Keratinocyte (primary cell): ENCODE data around the gene GPRC5B. TPM values are rescaled to one million over a fixed set of nuclear protein-coding genes. Genes with fewer than 3 reads are reported as not detected.

ENCODE experiments used
- DNase-seq: peaks from one replicate; pipeline ENCODE4 v3.0.0-alpha.2; 2011; ENCODE audit warnings: low read depth, missing footprints, low spot score
- FAIRE-seq: peaks from 2 replicates; lab custom pipeline; 2011; peaks lifted over from hg19 to GRCh38; lab: Jason Lieb, UNC
- H2AFZ ChIP-seq: 2 replicates; pipeline ENCODE4 v1.6.0; 2012; ENCODE audit warnings: low read length, control low read depth, inconsistent platforms; ENCODE audit not compliant: control insufficient read depth
- H3K27ac ChIP-seq: 2 replicates; pipeline ENCODE4 v1.5.1; 2011; ENCODE audit warnings: low read length; ENCODE audit not compliant: control insufficient read depth, insufficient read depth
- H3K27me3 ChIP-seq: 3 replicates; pipeline ENCODE4 v1.6.0; 2011; ENCODE audit warnings: low read length; ENCODE audit not compliant: control insufficient read depth, insufficient read depth; ENCODE audit errors: extremely low read depth
- H3K36me3 ChIP-seq, 2 experiments: 2 replicates in 1 of 2; 3 replicates in 1 of 2; pipeline ENCODE4 v1.5.1; 2011; ENCODE audit warnings: low read length in 2 of 2, mild to moderate bottlenecking in 1 of 2; ENCODE audit not compliant: control insufficient read depth in 2 of 2, insufficient read depth in 2 of 2; ENCODE audit errors: extremely low read depth in 1 of 2
- H3K4me1 ChIP-seq: 3 replicates; pipeline ENCODE4 v1.5.1; 2011; ENCODE audit warnings: low read length; ENCODE audit not compliant: control insufficient read depth, insufficient read depth; ENCODE audit errors: extremely low read depth
- H3K4me2 ChIP-seq: 3 replicates; pipeline ENCODE4 v1.6.0; 2011; ENCODE audit warnings: low read depth, low read length; ENCODE audit not compliant: control insufficient read depth, insufficient read depth; ENCODE audit errors: extremely low read depth
- H3K4me3 ChIP-seq, 3 experiments: fragments of 200-600 bp in 1 of 3; sonication (generic) in 1 of 3; 2 replicates in 2 of 3; 3 replicates in 1 of 3; pipeline ENCODE4 v1.5.1; 2011 to 2016; ENCODE audit warnings: low read length in 3 of 3, mild to moderate bottlenecking in 3 of 3, control low read depth in 2 of 3, inconsistent platforms in 1 of 3, low read depth in 1 of 3, mixed read lengths in 1 of 3, mixed run types in 1 of 3, moderate library complexity in 1 of 3; ENCODE audit not compliant: control insufficient read depth in 2 of 3, insufficient read depth in 2 of 3; ENCODE audit errors: extremely low read depth in 1 of 3
- H3K79me2 ChIP-seq: 2 replicates; pipeline ENCODE4 v1.6.0; 2012; ENCODE audit warnings: low read length; ENCODE audit not compliant: control insufficient read depth, insufficient read depth
- H3K9ac ChIP-seq: 3 replicates; pipeline ENCODE4 v1.6.0; 2011; ENCODE audit warnings: low read length; ENCODE audit not compliant: control insufficient read depth, insufficient read depth; ENCODE audit errors: extremely low read depth
- H3K9me1 ChIP-seq: 3 replicates; pipeline ENCODE4 v1.6.0; 2011; ENCODE audit warnings: low read length; ENCODE audit not compliant: control insufficient read depth, insufficient read depth; ENCODE audit errors: extremely low read depth
- H3K9me3 ChIP-seq: 2 replicates; pipeline ENCODE4 v1.5.1; 2012; ENCODE audit warnings: low read depth, low read length; ENCODE audit not compliant: control insufficient read depth
- H4K20me1 ChIP-seq: 3 replicates; pipeline ENCODE4 v1.6.0; 2011; ENCODE audit warnings: low read length; ENCODE audit not compliant: control insufficient read depth, insufficient read depth; ENCODE audit errors: extremely low read depth
- CTCF ChIP-seq, 3 experiments: IDR thresholded peaks in 1 of 3; conservative IDR thresholded peaks in 1 of 3; optimal IDR thresholded peaks in 1 of 3; 2 replicates in 2 of 3; 3 replicates in 1 of 3; pipeline versions ENCODE3 to v1.5.1; 2011; ENCODE audit warnings: low read length in 3 of 3, mild to moderate bottlenecking in 3 of 3, moderate library complexity in 2 of 3, control low read depth in 1 of 3, inconsistent platforms in 1 of 3; ENCODE audit not compliant: insufficient read depth in 2 of 3; ENCODE audit errors: extremely low read depth in 1 of 3
- EZH2 ChIP-seq: IDR thresholded peaks from one replicate; pipeline ENCODE4 v1.6.1; 2012; ENCODE audit warnings: inconsistent platforms, mild to moderate bottlenecking, low read length, moderate library complexity
- dilution Hi-C: fragments of 300-500 bp; cut with MboI; formaldehyde crosslinking; loops from one replicate; pipeline ENCODE4 v1.7.0; 2020; ENCODE audit warnings: low sequenced_read_pairs; ENCODE audit not compliant: extremely low pct_ligation_motif_present
- polyA plus RNA-seq, 5 experiments: library from polyadenylated mRNA; depleted of rRNA in 3 of 5; stranded (reverse) in 3 of 5; stranded (forward) in 1 of 5; unstranded in 1 of 5; fragments of >200 nt; gene quantifications; 1 replicate in 1 of 5; 2 replicates in 3 of 5; 3 replicates in 1 of 5; pipeline versions ENCODE4 v1.2.1 to v1.2.3, GENCODE V29; 2011 to 2012; ENCODE audit warnings: missing spikeins in 2 of 5, low read depth in 1 of 5, low replicate concordance in 1 of 5

The GPRC5B gene
- polyA plus RNA-seq, 1 donor (not counting 4 experiments of a cell fraction or from before 2014, with no cell fraction given) = 0.03 TPM

- TF ChIP-seq CTCF (optimal IDR thresholded peaks at IDR 0.05 in 1 of 3, IDR thresholded peaks at IDR 0.05 in 1 of 3, conservative IDR thresholded peaks at IDR 0.05 in 1 of 3; ENCODE audit: extremely low read depth in 1 of 3, insufficient read depth in 2 of 3, low read length in 3 of 3) = no peak
- no peak for TF ChIP-seq EZH2
Measured at GRCh38 chr16:19894586-19894985, 9.9 kb upstream of the GPRC5B start.

GRCh38 chr16:19892902-19893301 is 8.3 kb upstream of the GPRC5B start:
- no peaks in the 10 kb centered on the region for H3K27me3 ChIP-seq
- dilution Hi-C loops = no loop called here

More at GRCh38 chr16:19894586-19894985, 9.9 kb upstream of the GPRC5B start:
- Histone ChIP-seq H4K20me1 (no peaks in the 10 kb centered on the region), H3K4me1 (no peaks in the 10 kb centered on the region), H3K9me1 (no peaks in the 10 kb centered on the region), H3K9me3 (no peaks in the 10 kb centered on the region), H3K27ac (no peak overlapping the region), H2AFZ (no peak overlapping the region), H3K9ac (no peak overlapping the region), H3K79me2 (no peaks in the 10 kb centered on the region), H3K4me2 (no peak overlapping the region), H3K27me3 (no peaks in the 10 kb centered on the region), H3K36me3 (no peaks in the 10 kb centered on the region), H3K4me3 (no peak overlapping the region)
- DNase-seq = no peak
- dilution Hi-C loops = no loop called here
- FAIRE-seq = no peak

More at GRCh38 chr16:19892902-19893301, 8.3 kb upstream of the GPRC5B start:
- FAIRE-seq = no peak
- H3K4me2 ChIP-seq = no peak overlapping the region
- no peaks in the 10 kb centered on the region for H3K36me3 ChIP-seq
- no peak for DNase-seq
- no peaks in the 10 kb centered on the region for H3K9me3 ChIP-seq
- H3K79me2 ChIP-seq = no peaks in the 10 kb centered on the region
- H4K20me1 ChIP-seq = no peaks in the 10 kb centered on the region
- H3K9ac ChIP-seq = no peak overlapping the region
- no peak overlapping the region for H3K27ac ChIP-seq
- no peak overlapping the region for H2AFZ ChIP-seq
- no peaks in the 10 kb centered on the region for H3K4me1 ChIP-seq
- no peaks in the 10 kb centered on the region for H3K9me1 ChIP-seq
- no peak overlapping the region for H3K4me3 ChIP-seq
- TF ChIP-seq CTCF (optimal IDR thresholded peaks at IDR 0.05 in 1 of 3, IDR thresholded peaks at IDR 0.05 in 1 of 3, conservative IDR thresholded peaks at IDR 0.05 in 1 of 3; ENCODE audit: extremely low read depth in 1 of 3, insufficient read depth in 2 of 3, low read length in 3 of 3) = no peak
- no peak for TF ChIP-seq EZH2
